ENCODE measurements around the gene ZNF880.

DNA sequence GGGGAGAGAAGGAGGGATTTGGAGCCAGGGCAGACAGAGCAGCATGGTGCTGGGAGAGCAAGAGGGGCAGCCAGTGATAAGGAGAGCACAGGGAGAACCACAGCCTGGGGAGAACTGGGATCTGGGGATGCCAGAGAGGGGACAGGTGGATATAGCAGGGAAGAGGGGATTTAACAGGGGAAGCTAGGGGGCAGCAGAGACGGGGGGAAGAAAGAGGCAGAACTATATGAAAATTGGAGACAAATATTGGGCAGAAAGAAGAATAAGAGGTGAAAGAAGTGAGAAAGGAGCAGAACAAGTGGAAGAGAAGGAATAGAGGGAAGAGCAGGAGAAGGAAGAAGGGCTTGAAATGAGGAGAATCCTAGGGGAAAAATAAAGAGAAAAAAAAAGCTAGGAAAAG lies 21.4 kb downstream of the ZNF880 start:
- TF ChIP-seq, protein P1, sequence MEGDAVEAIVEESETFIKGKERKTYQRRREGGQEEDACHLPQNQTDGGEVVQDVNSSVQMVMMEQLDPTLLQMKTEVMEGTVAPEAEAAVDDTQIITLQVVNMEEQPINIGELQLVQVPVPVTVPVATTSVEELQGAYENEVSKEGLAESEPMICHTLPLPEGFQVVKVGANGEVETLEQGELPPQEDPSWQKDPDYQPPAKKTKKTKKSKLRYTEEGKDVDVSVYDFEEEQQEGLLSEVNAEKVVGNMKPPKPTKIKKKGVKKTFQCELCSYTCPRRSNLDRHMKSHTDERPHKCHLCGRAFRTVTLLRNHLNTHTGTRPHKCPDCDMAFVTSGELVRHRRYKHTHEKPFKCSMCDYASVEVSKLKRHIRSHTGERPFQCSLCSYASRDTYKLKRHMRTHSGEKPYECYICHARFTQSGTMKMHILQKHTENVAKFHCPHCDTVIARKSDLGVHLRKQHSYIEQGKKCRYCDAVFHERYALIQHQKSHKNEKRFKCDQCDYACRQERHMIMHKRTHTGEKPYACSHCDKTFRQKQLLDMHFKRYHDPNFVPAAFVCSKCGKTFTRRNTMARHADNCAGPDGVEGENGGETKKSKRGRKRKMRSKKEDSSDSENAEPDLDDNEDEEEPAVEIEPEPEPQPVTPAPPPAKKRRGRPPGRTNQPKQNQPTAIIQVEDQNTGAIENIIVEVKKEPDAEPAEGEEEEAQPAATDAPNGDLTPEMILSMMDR (IDR thresholded peaks at IDR 0.05) = peak; percentile 8
- TF ChIP-seq EZH2phosphoT487 (IDR thresholded peaks at IDR 0.05) (no peak), EZH2 (IDR thresholded peaks at IDR 0.05) (no peak)
